ENCODE measurements around the gene SYNGAP1. TPM values are rescaled to one million over a fixed set of nuclear protein-coding genes. Genes with fewer than 3 reads are reported as not detected.
"Not testable (repeated sequence)": the region's sequence is repeated elsewhere in the genome, so short reads cannot be mapped to it uniquely, and the experiment has no call there.

The SYNGAP1 gene
- polyA plus RNA-seq, 1 of the 3 experiments (the other 2 are of a cell fraction), result 8.8 TPM

GRCh38 chr6:33483678-33484077 is 63.8 kb downstream of the SYNGAP1 start:
- no peaks in the 10 kb centered on the region for H3K9me2 ChIP-seq
- WGBS (ENCODE audit: low lambda C conversion rate), result 7% methylated on average over 3 of the region's 3 CpGs
- peaks cover 1% of the 10 kb centered on the region; the same call in 1 of the 2 replicates for H3K27me3 ChIP-seq (ENCODE audit: insufficient read depth)
- TF ChIP-seq RCOR1 (IDR thresholded peaks at IDR 0.05; ENCODE audit: low read length), result no peak
- TF ChIP-seq GATA2 (CRISPR knock-in tag; IDR thresholded peaks at IDR 0.05), result no peak
- no peak for TF ChIP-seq RXRA (IDR thresholded peaks at IDR 0.05; ENCODE audit: borderline replicate concordance, low read depth)
- TF ChIP-seq ELF1 (IDR thresholded peaks at IDR 0.05), result no peak
- TF ChIP-seq, protein P1, sequence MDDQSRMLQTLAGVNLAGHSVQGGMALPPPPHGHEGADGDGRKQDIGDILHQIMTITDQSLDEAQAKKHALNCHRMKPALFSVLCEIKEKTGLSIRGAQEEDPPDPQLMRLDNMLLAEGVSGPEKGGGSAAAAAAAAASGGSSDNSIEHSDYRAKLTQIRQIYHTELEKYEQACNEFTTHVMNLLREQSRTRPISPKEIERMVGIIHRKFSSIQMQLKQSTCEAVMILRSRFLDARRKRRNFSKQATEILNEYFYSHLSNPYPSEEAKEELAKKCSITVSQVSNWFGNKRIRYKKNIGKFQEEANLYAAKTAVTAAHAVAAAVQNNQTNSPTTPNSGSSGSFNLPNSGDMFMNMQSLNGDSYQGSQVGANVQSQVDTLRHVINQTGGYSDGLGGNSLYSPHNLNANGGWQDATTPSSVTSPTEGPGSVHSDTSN (IDR thresholded peaks at IDR 0.05), result no peak
- no peak for TF ChIP-seq MEF2A (IDR thresholded peaks at IDR 0.05; ENCODE audit: borderline replicate concordance, low read depth)
- TF ChIP-seq NRF1 (IDR thresholded peaks at IDR 0.05; ENCODE audit: low read depth, low read length), result no peak
- no peak overlapping the region for H3K4me2 ChIP-seq
- H4K20me1 ChIP-seq (ENCODE audit: insufficient read depth), result no peaks in the 10 kb centered on the region
- no peak overlapping the region for H2AFZ ChIP-seq (ENCODE audit: low read depth)
- H3K27ac ChIP-seq (ENCODE audit: low read depth in 2 of 2, low read length in 1 of 2), result no peak overlapping the region
- CTCF ChIA-PET, result no interaction called here
- H3K4me3 ChIP-seq (ENCODE audit: low read depth in 2 of 2, low read length in 1 of 2), result no peak overlapping the region
- no peaks in the 10 kb centered on the region for H3K79me2 ChIP-seq (ENCODE audit: insufficient read depth)
- no peak overlapping the region for H3K9ac ChIP-seq
- no peak for DNase-seq
- H3K4me1 ChIP-seq (ENCODE audit: control insufficient read depth in 1 of 2, insufficient read depth in 2 of 2, low read depth in 1 of 2, low read length in 1 of 2), result no peaks in the 10 kb centered on the region
- POLR2A ChIA-PET, result no interaction called here
- H3K36me3 ChIP-seq (replicated peaks in 1 of 2; ENCODE audit: control insufficient read depth in 1 of 2, insufficient read depth in 2 of 2, low read length in 1 of 2), result no peaks in the 10 kb centered on the region
- no peaks in the 10 kb centered on the region for H3K9me3 ChIP-seq
- no peaks in the 10 kb centered on the region for H3F3A ChIP-seq (replicated peaks; ENCODE audit: insufficient read depth)

GRCh38 chr6:33484673-33485262 is 64.9 kb downstream of the SYNGAP1 start:
- H3K79me2 ChIP-seq (ENCODE audit: insufficient read depth); H2AFZ ChIP-seq (ENCODE audit: low read depth); H3K9ac ChIP-seq; H3K9me2 ChIP-seq; POLR2A ChIA-PET; H3K9me3 ChIP-seq; H3F3A ChIP-seq (replicated peaks; ENCODE audit: insufficient read depth); H3K4me1 ChIP-seq (ENCODE audit: control insufficient read depth in 1 of 2, insufficient read depth in 2 of 2, low read depth in 1 of 2, low read length in 1 of 2); DNase-seq; H4K20me1 ChIP-seq (ENCODE audit: insufficient read depth); H3K27ac ChIP-seq (ENCODE audit: low read depth in 2 of 2, low read length in 1 of 2); H3K27me3 ChIP-seq (ENCODE audit: insufficient read depth); H3K4me2 ChIP-seq; H3K4me3 ChIP-seq (ENCODE audit: low read depth in 2 of 2, low read length in 1 of 2); H3K36me3 ChIP-seq (replicated peaks in 1 of 2; ENCODE audit: control insufficient read depth in 1 of 2, insufficient read depth in 2 of 2, low read length in 1 of 2); CTCF ChIA-PET: not testable (repeated sequence)
- WGBS (ENCODE audit: low lambda C conversion rate), result 64% methylated on average over 4 of the region's 6 CpGs

DNA sequence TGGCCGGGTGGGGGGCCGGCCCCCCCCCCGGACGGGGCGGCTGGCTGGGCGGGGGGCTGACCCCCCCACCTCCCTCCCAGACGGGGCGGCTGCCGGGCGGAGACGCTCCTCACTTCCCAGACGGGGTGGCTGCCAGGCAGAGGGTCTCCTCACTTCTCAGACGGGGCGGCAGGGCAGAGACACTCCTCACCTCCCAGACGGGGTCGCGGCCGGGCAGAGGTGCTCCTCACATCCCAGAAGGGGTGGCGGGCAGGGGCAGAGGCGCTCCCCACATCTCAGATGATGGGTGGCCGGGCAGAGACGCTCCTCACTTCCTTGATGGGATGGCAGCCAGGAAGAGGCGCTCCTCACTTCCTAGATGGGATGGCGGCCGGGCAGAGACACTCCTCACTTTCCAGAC is 65.8 kb downstream of the SYNGAP1 start:
- H3K79me2 ChIP-seq (ENCODE audit: insufficient read depth); H3K9me2 ChIP-seq; DNase-seq; H2AFZ ChIP-seq (ENCODE audit: low read depth); H3K4me1 ChIP-seq (ENCODE audit: control insufficient read depth in 1 of 2, insufficient read depth in 2 of 2, low read depth in 1 of 2, low read length in 1 of 2); H3K9me3 ChIP-seq; H3K27ac ChIP-seq (ENCODE audit: low read depth in 2 of 2, low read length in 1 of 2); CTCF ChIA-PET; H4K20me1 ChIP-seq (ENCODE audit: insufficient read depth); H3K4me3 ChIP-seq (ENCODE audit: low read depth in 2 of 2, low read length in 1 of 2); H3K27me3 ChIP-seq (ENCODE audit: insufficient read depth); POLR2A ChIA-PET; H3F3A ChIP-seq (replicated peaks; ENCODE audit: insufficient read depth); H3K36me3 ChIP-seq (replicated peaks in 1 of 2; ENCODE audit: control insufficient read depth in 1 of 2, insufficient read depth in 2 of 2, low read length in 1 of 2); H3K4me2 ChIP-seq; H3K9ac ChIP-seq: not testable (repeated sequence)
- no CpG with 5 or more reads among the region's 25 CpGs for WGBS (ENCODE audit: low lambda C conversion rate)

All from SK-N-SH (cell line).